GM12878 (cell line): ENCODE measurements around the gene SORL1. TPM values are rescaled to one million over a fixed set of nuclear protein-coding genes. Genes with fewer than 3 reads are reported as not detected.

Source experiments
- ATAC-seq: fragments of 200-7000 bp; cut with Tn5 transposase; 3 replicates; pipeline ENCODE4 v1.9.1; 2020; ENCODE audit warnings: mild to moderate bottlenecking, moderate library complexity
- BruUV-seq: library from RNA; stranded (reverse); fragments of 400-500 nt; replicated peaks from 2 replicates; lab custom pipeline; 2021; lab: Mats Ljungman, UMichigan
- CTCF ChIA-PET: fragments of 300-600 bp; sonication (Branson Sonifier 250); formaldehyde crosslinking; extraction: SDS; loops from one replicate; lab custom pipeline; 2021; ENCODE audit warnings: inconsistent platforms; lab: Yijun Ruan, JAX
- POLR2A ChIA-PET: fragments of 350-600 bp; formaldehyde crosslinking; extraction: SDS; loops from one replicate; lab custom pipeline; 2021; ENCODE audit warnings: inconsistent platforms; lab: Charles Lee
- RAD21 ChIA-PET: fragments of 300-600 bp; sonication (Branson Sonifier 250); formaldehyde crosslinking; loops from one replicate; lab custom pipeline; 2023; ENCODE audit warnings: antibody characterized with exemption; ENCODE audit not compliant: unreplicated experiment; lab: Charles Lee
- SMC1A ChIA-PET: fragments of 300-600 bp; sonication (Branson Sonifier 250); formaldehyde crosslinking; loops from one replicate; lab custom pipeline; 2023; ENCODE audit not compliant: unreplicated experiment, uncharacterized antibody; lab: Charles Lee
- DNase-seq: peaks from one replicate; pipeline ENCODE4 v3.0.0-alpha.2; 2011; ENCODE audit warnings: low read depth, low spot score
- FAIRE-seq: peaks from 3 replicates; lab custom pipeline; 2011; peaks lifted over from hg19 to GRCh38; lab: Jason Lieb, UNC
- H2AFZ ChIP-seq: 2 replicates; pipeline ENCODE4 v1.6.0; 2011; ENCODE audit warnings: low read depth, low read length, control low read depth; ENCODE audit not compliant: control insufficient read depth
- H3K27ac ChIP-seq: 2 replicates; pipeline ENCODE4 v1.5.1; 2011; ENCODE audit warnings: control low read depth; ENCODE audit not compliant: control insufficient read depth, insufficient read depth
- H3K27me3 ChIP-seq, 2 experiments: replicated peaks in 1 of 2; 2 replicates each; pipeline versions ENCODE4 v1.6.0 to v1.6.1; 2011; ENCODE audit warnings: low read length in 1 of 2; ENCODE audit not compliant: control insufficient read depth in 2 of 2, insufficient read depth in 2 of 2
- H3K36me3 ChIP-seq, 2 experiments: 2 replicates each; pipeline ENCODE4 v1.5.1; 2011; ENCODE audit warnings: low read length in 1 of 2; ENCODE audit not compliant: control insufficient read depth in 2 of 2, insufficient read depth in 2 of 2
- H3K4me1 ChIP-seq: 2 replicates; pipeline ENCODE4 v1.6.1; 2011; ENCODE audit warnings: mild to moderate bottlenecking, low read length, moderate library complexity, mixed read lengths; ENCODE audit not compliant: control insufficient read depth, insufficient read depth
- H3K4me2 ChIP-seq: 2 replicates; pipeline ENCODE4 v1.6.0; 2011; ENCODE audit warnings: control low read depth; ENCODE audit not compliant: control insufficient read depth, insufficient read depth
- H3K4me3 ChIP-seq: fragments of 200-600 bp; sonication (generic); 2 replicates; pipeline ENCODE4 v1.5.1; 2016
- H3K79me2 ChIP-seq: 2 replicates; pipeline ENCODE4 v1.6.0; 2011; ENCODE audit warnings: low read length; ENCODE audit not compliant: control insufficient read depth, insufficient read depth
- H3K9ac ChIP-seq: 2 replicates; pipeline ENCODE4 v1.8.0; 2011; ENCODE audit warnings: low read length, control low read depth, mixed read lengths; ENCODE audit not compliant: control insufficient read depth, insufficient read depth
- H3K9me3 ChIP-seq: replicated peaks from 3 replicates; pipeline ENCODE4 v1.5.1; 2011; ENCODE audit warnings: mild to moderate bottlenecking, low read length; ENCODE audit not compliant: control insufficient read depth, insufficient read depth
- H4K20me1 ChIP-seq: 2 replicates; pipeline ENCODE4 v1.6.0; 2011; ENCODE audit not compliant: control insufficient read depth, insufficient read depth
- CBX5 ChIP-seq: sonication (generic); IDR thresholded peaks from 2 replicates; pipeline ENCODE4 v1.6.1; 2016; ENCODE audit warnings: low read depth, moderate library complexity, mild to moderate bottlenecking, inconsistent platforms
- HDGF ChIP-seq: fragments of 450-650 bp; IDR thresholded peaks from 2 replicates; pipeline ENCODE4 v1.6.1; 2016; ENCODE audit warnings: antibody characterized with exemption
- MTA3 ChIP-seq: IDR thresholded peaks from 2 replicates; pipeline ENCODE4 v1.6.1; 2012; ENCODE audit warnings: low read length, inconsistent platforms, borderline replicate concordance
- NR2C2 ChIP-seq: IDR thresholded peaks from 2 replicates; pipeline ENCODE4 v1.6.1; 2011; ENCODE audit warnings: borderline replicate concordance, low read depth; ENCODE audit not compliant: control insufficient read depth, insufficient read length
- POLR2A ChIP-seq: IDR thresholded peaks from 2 replicates; pipeline ENCODE4 v1.6.1; 2011; ENCODE audit warnings: low read depth, mild to moderate bottlenecking, low read length
- WGBS: methylation state at CpG from one replicate; pipeline ENCODE4 v1.1.6; 2016; ENCODE audit warnings: low lambda C conversion rate; ENCODE audit not compliant: insufficient replicate concordance, insufficient coverage; ENCODE audit errors: missing lambda C conversion rate; 5-methylcytosine and 5-hydroxymethylcytosine counted together
- in situ Hi-C: fragments of 300-500 bp; cut with MboI; formaldehyde crosslinking; loops from 9 replicates; pipeline ENCODE4 v1.14.3; 2018; ENCODE audit warnings: mixed read lengths
- intact Hi-C: fragments of 100-400 bp; cut with micrococcal nuclease; formaldehyde crosslinking; loops from one replicate; pipeline ENCODE4 v1.14.2; 2022; ENCODE audit not compliant: unreplicated experiment
- polyA plus RNA-seq, 11 experiments: library from polyadenylated mRNA; depleted of rRNA in 4 of 11; unstranded in 6 of 11; stranded (reverse) in 5 of 11; fragments of >200 nt; fragmentation: Nextera tagmentation in 4 of 11; fragmentation: Illumina TruSeq in 1 of 11; extraction: Ambion mirVana in 4 of 11; extraction: Trizol in 1 of 11; gene quantifications; 1 replicate in 1 of 11; 2 replicates in 10 of 11; pipeline versions ENCODE4 v1.2.1 to v1.2.3, GENCODE V29; 2011 to 2016; ENCODE audit warnings: inconsistent platforms in 2 of 11, missing spikeins in 2 of 11, low read depth in 1 of 11
- total RNA-seq, 4 experiments: library from RNA; depleted of rRNA in 3 of 4; stranded (reverse); fragments of >200 nt in 3 of 4; fragmentation: Illumina TruSeq in 1 of 4; extraction: Trizol in 1 of 4; gene quantifications; 2 replicates each; pipeline versions ENCODE4 v1.2.1 to v1.2.3, GENCODE V29; 2013 to 2021
- TF ChIP-seq, protein P1 (sequence below): IDR thresholded peaks from 2 replicates; pipeline ENCODE4 v1.6.1; 2011; ENCODE audit warnings: mild to moderate bottlenecking, low read depth, low read length, moderate library complexity; ENCODE audit not compliant: insufficient replicate concordance
- TF ChIP-seq, protein P2 (sequence below): IDR thresholded peaks from 2 replicates; pipeline ENCODE4 v1.6.1; 2011; ENCODE audit warnings: borderline replicate concordance, low read depth, mild to moderate bottlenecking, moderate library complexity, low read length; ENCODE audit not compliant: insufficient read depth, poor library complexity, severe bottlenecking
- TF ChIP-seq, protein P3 (sequence below): IDR thresholded peaks from 2 replicates; pipeline ENCODE4 v1.6.1; 2011; ENCODE audit warnings: low read depth, mild to moderate bottlenecking, low read length, moderate library complexity, borderline replicate concordance; ENCODE audit errors: extremely low read depth

The SORL1 gene
- total and polyA plus RNA-seq, 10 of the 15 experiments (the other 5 are each of a cell fraction or from before 2014, with no cell fraction given) = 20.2 to 107 (median 59.9) TPM

DNA sequence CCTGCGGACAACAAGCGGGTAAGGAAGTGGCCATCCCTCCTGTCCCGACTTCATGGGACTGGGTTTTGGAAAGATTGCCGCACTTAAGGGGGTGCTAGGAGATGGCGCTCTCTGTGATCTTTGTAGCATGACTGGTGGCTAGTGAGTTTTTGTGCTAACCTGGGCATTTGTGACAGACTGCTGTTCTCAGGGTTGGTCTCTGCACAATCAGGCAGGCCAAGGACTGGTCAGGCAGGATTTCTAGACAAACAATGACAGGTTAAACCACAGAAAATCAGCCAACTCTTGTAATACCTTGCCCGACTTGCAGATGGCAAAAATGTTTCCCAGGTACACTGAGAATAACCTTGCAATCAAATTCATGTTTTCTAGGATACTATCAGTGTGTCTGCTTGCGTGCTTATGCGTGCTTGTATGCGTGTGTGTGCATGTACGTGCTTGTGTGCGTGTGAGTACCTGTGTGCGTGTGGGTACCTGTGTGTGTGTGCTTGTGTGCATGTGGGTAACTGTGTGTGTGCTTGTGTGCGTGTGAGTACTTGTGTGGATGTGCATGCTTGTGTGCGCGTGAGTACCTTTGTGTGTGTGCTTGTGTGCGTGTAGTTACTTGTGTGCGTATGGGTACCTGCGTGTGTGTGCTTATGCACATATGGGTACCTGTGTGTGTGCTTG is 26.2 kb downstream of the SORL1 start:
- DNase-seq = no peak
- no TSS peak for BruUV-seq
- Histone ChIP-seq H3K27ac (no peak overlapping the region), H2AFZ (no peak overlapping the region), H3K79me2 (peaks cover 58% of the 10 kb centered on the region), H3K4me1 (peaks cover 37% of the 10 kb centered on the region), H3K4me3 (no peak overlapping the region), H3K9ac (no peak overlapping the region), H3K4me2 (no peak overlapping the region), H3K27me3 (no peaks in the 10 kb centered on the region), H4K20me1 (no peaks in the 10 kb centered on the region; the same call in none of the 2 replicates), H3K36me3 (peaks cover 37 to 44% of the 10 kb centered on the region in 2 experiments), H3K9me3 (no peaks in the 10 kb centered on the region)
- in situ Hi-C loops (no loop called here), intact Hi-C loops (no loop called here)
- WGBS = 97% methylated on average over 18 of the region's 18 CpGs
- RAD21 ChIA-PET = no interaction called here
- CTCF ChIA-PET = interaction anchor here (0.6 to 0.7 kb wide), 2 partner anchors 28 to 97 kb away, joined by 3 read pairs; no protein-coding TSS in a partner anchor
- POLR2A ChIA-PET = interaction anchor here (0.7 kb wide), 1 partner anchor 183 kb away, joined by 3 read pairs; no protein-coding TSS in a partner anchor
- TF ChIP-seq HDGF = 0 out of 2 replicates have a peak, but pooled peaks have one; percentile 48
- TF ChIP-seq, protein P1, sequence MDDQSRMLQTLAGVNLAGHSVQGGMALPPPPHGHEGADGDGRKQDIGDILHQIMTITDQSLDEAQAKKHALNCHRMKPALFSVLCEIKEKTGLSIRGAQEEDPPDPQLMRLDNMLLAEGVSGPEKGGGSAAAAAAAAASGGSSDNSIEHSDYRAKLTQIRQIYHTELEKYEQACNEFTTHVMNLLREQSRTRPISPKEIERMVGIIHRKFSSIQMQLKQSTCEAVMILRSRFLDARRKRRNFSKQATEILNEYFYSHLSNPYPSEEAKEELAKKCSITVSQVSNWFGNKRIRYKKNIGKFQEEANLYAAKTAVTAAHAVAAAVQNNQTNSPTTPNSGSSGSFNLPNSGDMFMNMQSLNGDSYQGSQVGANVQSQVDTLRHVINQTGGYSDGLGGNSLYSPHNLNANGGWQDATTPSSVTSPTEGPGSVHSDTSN = peak; percentile 20
- peak; percentile 38; the same call in 1 of the 2 replicates for TF ChIP-seq POLR2A
- TF ChIP-seq, protein P2, sequence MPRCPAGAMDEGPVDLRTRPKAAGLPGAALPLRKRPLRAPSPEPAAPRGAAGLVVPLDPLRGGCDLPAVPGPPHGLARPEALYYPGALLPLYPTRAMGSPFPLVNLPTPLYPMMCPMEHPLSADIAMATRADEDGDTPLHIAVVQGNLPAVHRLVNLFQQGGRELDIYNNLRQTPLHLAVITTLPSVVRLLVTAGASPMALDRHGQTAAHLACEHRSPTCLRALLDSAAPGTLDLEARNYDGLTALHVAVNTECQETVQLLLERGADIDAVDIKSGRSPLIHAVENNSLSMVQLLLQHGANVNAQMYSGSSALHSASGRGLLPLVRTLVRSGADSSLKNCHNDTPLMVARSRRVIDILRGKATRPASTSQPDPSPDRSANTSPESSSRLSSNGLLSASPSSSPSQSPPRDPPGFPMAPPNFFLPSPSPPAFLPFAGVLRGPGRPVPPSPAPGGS = peak; percentile 94
- TF ChIP-seq, protein P3, sequence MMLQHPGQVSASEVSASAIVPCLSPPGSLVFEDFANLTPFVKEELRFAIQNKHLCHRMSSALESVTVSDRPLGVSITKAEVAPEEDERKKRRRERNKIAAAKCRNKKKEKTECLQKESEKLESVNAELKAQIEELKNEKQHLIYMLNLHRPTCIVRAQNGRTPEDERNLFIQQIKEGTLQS = no peak
- TF ChIP-seq CBX5 = no peak
- TF ChIP-seq MTA3 = no peak
- TF ChIP-seq NR2C2 = peak; percentile 49
- ATAC-seq = no peak
- FAIRE-seq = no peak
- SMC1A ChIA-PET = interaction anchor here (3.4 kb wide), 1 partner anchor 16 kb away, joined by 18 read pairs; no protein-coding TSS in a partner anchor
